ENCODE measurements around the gene RPL7L1. TPM values are rescaled to one million over a fixed set of nuclear protein-coding genes. Genes with fewer than 3 reads are reported as not detected.

RPL7L1 gene
- total and polyA plus RNA-seq, 4 donors, result 39.3 to 98.7 (median 61.9) TPM

GRCh38 chr6:42938428-42938796, 59.0 kb downstream of the RPL7L1 start:
- Histone ChIP-seq H3K27ac (ENCODE audit: low read depth in 1 of 2, low read length in 1 of 2) (no peak overlapping the region), H3K27me3 (ENCODE audit: control insufficient read depth in 3 of 3, insufficient read depth in 3 of 3, low read length in 2 of 3) (no peaks in the 10 kb centered on the region), H3K4me3 (no peak overlapping the region), H3K4me1 (ENCODE audit: control insufficient read depth in 5 of 5, insufficient read depth in 5 of 5, low read length in 5 of 5) (peaks cover 0 to 2% (median 0%) of the 10 kb centered on the region in 5 donors), H3K9ac (ENCODE audit: insufficient read depth in 1 of 2, low read length in 2 of 2) (no peak overlapping the region), H3K36me3 (ENCODE audit: control insufficient read depth in 4 of 4, insufficient read depth in 4 of 4, low read length in 4 of 4) (peaks cover 7 to 50% (median 21%) of the 10 kb centered on the region in 4 donors), H3K9me3 (ENCODE audit: control insufficient read depth in 4 of 4, insufficient read depth in 3 of 4, low read length in 3 of 4) (no peaks in the 10 kb centered on the region)
- WGBS, 2 donors, result 84 to 89% methylated on average over 5 of the region's 5 CpGs
- DNase-seq (no peak), ATAC-seq (ENCODE audit: insufficient read depth, low FRiP score) (no peak)
- no peak for TF ChIP-seq CTCF (IDR thresholded peaks at IDR 0.05; ENCODE audit: control extremely low read depth, extremely low read depth)

DNA sequence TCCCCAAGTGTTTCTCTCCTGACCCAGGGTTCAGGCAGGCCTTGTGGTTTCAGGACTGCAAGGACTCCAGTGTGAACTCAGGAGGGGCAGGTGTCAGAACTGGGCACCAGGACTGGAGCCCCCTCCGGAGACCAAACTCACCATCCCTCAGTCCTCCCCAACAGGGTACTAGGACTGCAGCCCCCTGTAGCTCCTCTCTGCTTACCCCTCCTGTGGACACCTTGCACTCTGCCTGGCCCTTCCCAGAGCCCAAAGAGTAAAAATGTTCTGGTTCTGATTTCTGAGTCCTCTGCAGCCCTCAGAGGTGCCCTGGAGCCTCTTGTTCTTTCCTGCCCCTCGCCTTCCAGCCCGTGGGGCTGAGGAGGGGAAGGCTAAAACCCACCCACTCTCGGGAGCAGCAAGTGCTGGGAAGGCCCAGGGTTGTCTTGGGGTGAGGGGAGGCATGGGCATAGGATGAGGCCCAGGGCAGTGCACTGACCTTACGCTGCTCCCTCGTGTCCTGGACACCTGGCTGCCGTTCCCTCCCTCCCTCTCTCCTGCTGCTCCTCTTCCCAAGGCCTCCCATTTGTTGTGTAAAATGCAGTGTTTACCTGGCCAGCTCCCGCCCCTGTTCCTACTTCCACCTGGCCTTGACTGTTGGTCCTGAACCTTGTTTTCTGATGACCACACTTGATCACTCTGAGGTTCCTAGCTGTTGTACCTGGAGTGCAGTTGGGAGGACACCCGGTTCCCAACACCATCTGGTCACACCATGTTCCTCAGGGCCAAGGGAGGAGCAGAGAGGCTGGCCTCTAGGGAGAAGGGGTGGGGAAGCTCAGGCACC, 59.8 kb downstream of the RPL7L1 start:
- H3K27ac ChIP-seq (ENCODE audit: low read depth in 1 of 2, low read length in 1 of 2), result no peak overlapping the region
- peaks cover 0 to 1% (median 0%) of the 10 kb centered on the region in 5 donors for H3K4me1 ChIP-seq (ENCODE audit: control insufficient read depth in 5 of 5, insufficient read depth in 5 of 5, low read length in 5 of 5)
- no peaks in the 10 kb centered on the region for H3K27me3 ChIP-seq (ENCODE audit: control insufficient read depth in 3 of 3, insufficient read depth in 3 of 3, low read length in 2 of 3)
- DNase-seq, result no peak
- ATAC-seq (ENCODE audit: insufficient read depth, low FRiP score), result no peak
- no peak overlapping the region for H3K4me3 ChIP-seq
- TF ChIP-seq CTCF (IDR thresholded peaks at IDR 0.05; ENCODE audit: control extremely low read depth, extremely low read depth), result no peak
- no peaks in the 10 kb centered on the region for H3K9me3 ChIP-seq (ENCODE audit: control insufficient read depth in 4 of 4, insufficient read depth in 3 of 4, low read length in 3 of 4)
- H3K36me3 ChIP-seq (ENCODE audit: control insufficient read depth in 4 of 4, insufficient read depth in 4 of 4, low read length in 4 of 4), result peaks cover 7 to 52% (median 23%) of the 10 kb centered on the region in 4 donors
- WGBS, 2 donors, result 86 to 92% methylated on average over 9 of the region's 9 CpGs
- H3K9ac ChIP-seq (ENCODE audit: insufficient read depth in 1 of 2, low read length in 2 of 2), result no peak overlapping the region

Other genes starting within 250 kb of the RPL7L1 start
- 1 to 10 TPM; 1.7 to 2.6 TPM for gene PRPH2, start 157.0 kb upstream of the RPL7L1 start, total RNA-seq
- under 1 TPM; 0.31 to 0.62 TPM for gene PRPH2, start 157.0 kb upstream of the RPL7L1 start, polyA plus RNA-seq
- gene TBCC, start 133.5 kb upstream of the RPL7L1 start, total RNA-seq, result 10 to 100 TPM; 22.1 to 22.2 TPM
- gene TBCC, start 133.5 kb upstream of the RPL7L1 start, polyA plus RNA-seq, result 10 to 100 TPM; 21.6 to 38.0 TPM
- 10 to 100 TPM; 14.6 to 18.6 TPM for gene BICRAL, start 97.6 kb upstream of the RPL7L1 start, total RNA-seq
- 1 to 10 TPM; 2.8 to 6.8 TPM for gene BICRAL, start 97.6 kb upstream of the RPL7L1 start, polyA plus RNA-seq
- gene PTCRA, start 36.4 kb downstream of the RPL7L1 start, total RNA-seq, result 1 to 10 TPM in 1 of 2 donors, under 1 TPM in 1; 0.37 to 3.4 TPM
- 1 to 10 TPM; 4.6 to 5.5 TPM for gene PTCRA, start 36.4 kb downstream of the RPL7L1 start, polyA plus RNA-seq
- 10 to 100 TPM; 36.0 to 63.4 TPM for gene CNPY3, start 49.9 kb downstream of the RPL7L1 start, total RNA-seq
- gene CNPY3, start 49.9 kb downstream of the RPL7L1 start, polyA plus RNA-seq, result 10 to 100 TPM; 48.9 to 90.5 TPM
- gene GNMT, start 81.1 kb downstream of the RPL7L1 start, total RNA-seq, result 1 to 10 TPM; 1.0 to 3.0 TPM
- gene GNMT, start 81.1 kb downstream of the RPL7L1 start, polyA plus RNA-seq, result 1 to 10 TPM; 1.3 to 4.5 TPM
- 10 to 100 TPM; 17.9 to 22.9 TPM for gene PEX6, start 99.6 kb downstream of the RPL7L1 start, total RNA-seq
- gene PEX6, start 99.6 kb downstream of the RPL7L1 start, polyA plus RNA-seq, result 1 to 10 TPM; 8.8 to 9.6 TPM
- gene PPP2R5D, start 105.0 kb downstream of the RPL7L1 start, total RNA-seq, result 10 to 100 TPM; 24.1 to 26.8 TPM
- 10 to 100 TPM; 19.0 to 19.8 TPM for gene PPP2R5D, start 105.0 kb downstream of the RPL7L1 start, polyA plus RNA-seq
- 10 to 100 TPM; 32.5 to 47.2 TPM for gene MEA1, start 134.3 kb downstream of the RPL7L1 start, total RNA-seq
- gene MEA1, start 134.3 kb downstream of the RPL7L1 start, polyA plus RNA-seq, result 100 to 1,000 TPM in 1 of 2 donors, 10 to 100 TPM in 1; 63.2 to 113 TPM
- 10 to 100 TPM; 46.3 to 56.4 TPM for gene KLHDC3, start 134.6 kb downstream of the RPL7L1 start, total RNA-seq
- 10 to 100 TPM; 52.7 to 74.4 TPM for gene KLHDC3, start 134.6 kb downstream of the RPL7L1 start, polyA plus RNA-seq
- gene RRP36, start 142.0 kb downstream of the RPL7L1 start, total RNA-seq, result 10 to 100 TPM; 31.1 to 49.9 TPM
- 10 to 100 TPM; 30.5 to 44.3 TPM for gene RRP36, start 142.0 kb downstream of the RPL7L1 start, polyA plus RNA-seq
- 10 to 100 TPM; 21.4 to 23.6 TPM for gene CUL7, start 174.2 kb downstream of the RPL7L1 start, total RNA-seq
- gene CUL7, start 174.2 kb downstream of the RPL7L1 start, polyA plus RNA-seq, result 1 to 10 TPM; 8.2 to 8.9 TPM
- gene MRPL2, start 179.8 kb downstream of the RPL7L1 start, total RNA-seq, result 10 to 100 TPM; 11.5 to 44.5 TPM
- 10 to 100 TPM; 47.8 to 84.0 TPM for gene MRPL2, start 179.8 kb downstream of the RPL7L1 start, polyA plus RNA-seq
- gene KLC4, start 180.0 kb downstream of the RPL7L1 start, total RNA-seq, result 10 to 100 TPM; 29.8 to 36.0 TPM
- 10 to 100 TPM; 16.1 to 23.1 TPM for gene KLC4, start 180.0 kb downstream of the RPL7L1 start, polyA plus RNA-seq
- gene PTK7, start 196.7 kb downstream of the RPL7L1 start, total RNA-seq, result 100 to 1,000 TPM in 1 of 2 donors, 10 to 100 TPM in 1; 90.8 to 173 TPM
- gene PTK7, start 196.7 kb downstream of the RPL7L1 start, polyA plus RNA-seq, result 10 to 100 TPM; 37.4 to 77.6 TPM

Data from lung (tissue), 12 donors.